Activated naive CD4-positive, alpha-beta T cell treated with anti-CD3 and anti-CD28 coated beads for 36 hours (primary cell): ENCODE results near the gene IL20RA. TPM values are rescaled to one million over a fixed set of nuclear protein-coding genes. Genes with fewer than 3 reads are reported as not detected.

Source experiments
- CTCF ChIA-PET: fragments of 350-600 bp; sonication (Branson Sonifier 250); formaldehyde crosslinking; loops from one replicate; lab custom pipeline; 2021; ENCODE audit warnings: antibody characterized with exemption; lab: Charles Lee
- DNase-seq: peaks from one replicate; pipeline ENCODE4 v3.0.0-alpha.2; 2020
- H3K27ac Mint-ChIP-seq: one replicate; pipeline ENCODE4 v1.8.0; 2021; ENCODE audit warnings: mild to moderate bottlenecking, mixed read lengths
- H3K27me3 Mint-ChIP-seq: one replicate; pipeline ENCODE4 v1.8.0; 2021; ENCODE audit warnings: low read depth, mixed read lengths
- H3K36me3 Mint-ChIP-seq: one replicate; pipeline ENCODE4 v1.8.0; 2021; ENCODE audit warnings: low read depth, mixed read lengths
- H3K4me1 Mint-ChIP-seq: one replicate; pipeline ENCODE4 v1.8.0; 2021; ENCODE audit warnings: low read depth, mixed read lengths
- H3K4me3 Mint-ChIP-seq: one replicate; pipeline ENCODE4 v1.8.0; 2021; ENCODE audit warnings: mild to moderate bottlenecking, moderate library complexity, mixed read lengths
- H3K9me3 Mint-ChIP-seq: one replicate; pipeline ENCODE4 v1.8.0; 2021; ENCODE audit warnings: mixed read lengths
- intact Hi-C: fragments of 100-400 bp; cut with micrococcal nuclease; formaldehyde crosslinking; loops from one replicate; pipeline ENCODE4 v1.15.1; 2023
- total RNA-seq, 2 experiments: library from RNA; stranded (reverse); gene quantifications; one replicate each; pipeline ENCODE4 v1.2.3, GENCODE V29; 2021

IL20RA gene
- total RNA-seq, result not detected

- Mint-ChIP-seq H3K9me3 (no peaks in the 10 kb centered on the region), H3K27me3 (peaks cover 59% of the 10 kb centered on the region), H3K27ac (no peak within 1 kb of the TSS), H3K4me3 (peak within 1 kb of the TSS; percentile 68), H3K4me1 (no peaks in the 10 kb centered on the region), H3K36me3 (no peaks in the 10 kb centered on the region)
- CTCF ChIA-PET, result interaction anchor here (0.6 to 0.7 kb wide), 4 partner anchors 76 to 582 kb away, joined by 3 to 9 read pairs (median 3); no protein-coding TSS in a partner anchor
- intact Hi-C loops, result no loop called here
- DNase-seq, result no peak
Observed at GRCh38 chr6:137044366-137045221, at the start of gene IL20RA. IL20RA (minus strand) TSS chr6:137044965; CDS start chr6:137044728, 237 bp downstream.

- H3K4me3 Mint-ChIP-seq, result no peak overlapping the region
- DNase-seq, result no peak
- H3K4me1 Mint-ChIP-seq, result peaks cover 13% of the 10 kb centered on the region
- peaks cover 3% of the 10 kb centered on the region for H3K27me3 Mint-ChIP-seq
- intact Hi-C loops, result loop anchor here (1.0 to 10.0 kb wide), 9 partner anchors 17 to 911 kb away; partner anchors contain the start of gene IFNGR1
- no peak overlapping the region for H3K27ac Mint-ChIP-seq
- no peaks in the 10 kb centered on the region for H3K36me3 Mint-ChIP-seq
- CTCF ChIA-PET, result interaction anchor here (0.6 to 1.5 kb wide), 27 partner anchors 8 to 884 kb away, joined by 3 to 18 read pairs (median 4); no protein-coding TSS in a partner anchor
- no peaks in the 10 kb centered on the region for H3K9me3 Mint-ChIP-seq
Observed at GRCh38 chr6:137093183-137094069, 48.7 kb upstream of the IL20RA start.

GRCh38 chr6:137092018-137092417, 47.3 kb upstream of the IL20RA start:
- intact Hi-C loops, result loop anchor here (10.0 kb wide), 1 partner anchor 913 kb away; no protein-coding TSS in a partner anchor
- Mint-ChIP-seq H3K4me1 (peaks cover 13% of the 10 kb centered on the region), H3K4me3 (no peak overlapping the region), H3K9me3 (no peaks in the 10 kb centered on the region), H3K27me3 (peaks cover 3% of the 10 kb centered on the region), H3K36me3 (no peaks in the 10 kb centered on the region), H3K27ac (no peak overlapping the region)
- no peak for DNase-seq
- CTCF ChIA-PET, result no interaction called here

- Mint-ChIP-seq H3K4me3 (no peak overlapping the region), H3K27ac (no peak overlapping the region), H3K36me3 (no peaks in the 10 kb centered on the region), H3K9me3 (no peaks in the 10 kb centered on the region), H3K4me1 (peaks cover 7% of the 10 kb centered on the region), H3K27me3 (no peaks in the 10 kb centered on the region)
- CTCF ChIA-PET, result interaction anchor here (0.7 kb wide), 1 partner anchor 386 kb away, joined by 3 read pairs; no protein-coding TSS in a partner anchor
- DNase-seq, result no peak
- intact Hi-C loops, result no loop called here
Observed at GRCh38 chr6:137089305-137089704, 44.5 kb upstream of the IL20RA start.

GRCh38 chr6:137087902-137088301, 43.1 kb upstream of the IL20RA start:
- H3K27me3 Mint-ChIP-seq, result no peaks in the 10 kb centered on the region
- intact Hi-C loops, result no loop called here
- no peak for DNase-seq
- no peaks in the 10 kb centered on the region for H3K36me3 Mint-ChIP-seq
- H3K4me3 Mint-ChIP-seq, result no peak overlapping the region
- H3K4me1 Mint-ChIP-seq, result peaks cover 5% of the 10 kb centered on the region
- no peak overlapping the region for H3K27ac Mint-ChIP-seq
- no peaks in the 10 kb centered on the region for H3K9me3 Mint-ChIP-seq
- CTCF ChIA-PET, result interaction anchor here (1.0 to 1.1 kb wide), 2 partner anchors 81 to 327 kb away, joined by 3 to 4 read pairs; no protein-coding TSS in a partner anchor

GRCh38 chr6:137086031-137086430, 41.3 kb upstream of the IL20RA start:
- no peak overlapping the region for H3K4me3 Mint-ChIP-seq
- intact Hi-C loops, result no loop called here
- no peak for DNase-seq
- H3K4me1 Mint-ChIP-seq, result peaks cover 5% of the 10 kb centered on the region
- no peaks in the 10 kb centered on the region for H3K27me3 Mint-ChIP-seq
- CTCF ChIA-PET, result interaction anchor here (2.2 kb wide), 1 partner anchor 8 kb away, joined by 8 read pairs; no protein-coding TSS in a partner anchor
- no peaks in the 10 kb centered on the region for H3K36me3 Mint-ChIP-seq
- no peak overlapping the region for H3K27ac Mint-ChIP-seq
- H3K9me3 Mint-ChIP-seq, result no peaks in the 10 kb centered on the region

- H3K9me3 Mint-ChIP-seq, result no peaks in the 10 kb centered on the region
- CTCF ChIA-PET, result interaction anchor here (1.2 to 2.2 kb wide), 2 partner anchors 9 to 228 kb away, joined by 4 to 8 read pairs; no protein-coding TSS in a partner anchor
- no peaks in the 10 kb centered on the region for H3K36me3 Mint-ChIP-seq
- no peak for DNase-seq
- no peaks in the 10 kb centered on the region for H3K27me3 Mint-ChIP-seq
- intact Hi-C loops, result no loop called here
- H3K4me1 Mint-ChIP-seq, result peaks cover 5% of the 10 kb centered on the region
- H3K27ac Mint-ChIP-seq, result no peak overlapping the region
- H3K4me3 Mint-ChIP-seq, result no peak overlapping the region
Observed at GRCh38 chr6:137084865-137085617, 40.3 kb upstream of the IL20RA start.

- no peak overlapping the region for H3K27ac Mint-ChIP-seq
- intact Hi-C loops, result no loop called here
- DNase-seq, result no peak
Observed at GRCh38 chr6:137084090-137084489, 39.3 kb upstream of the IL20RA start.

GRCh38 chr6:137081997-137082396, 37.2 kb upstream of the IL20RA start:
- no peaks in the 10 kb centered on the region for H3K36me3 Mint-ChIP-seq
- H3K4me3 Mint-ChIP-seq, result no peak overlapping the region
- no peak overlapping the region for H3K27ac Mint-ChIP-seq
- no peaks in the 10 kb centered on the region for H3K9me3 Mint-ChIP-seq
- peaks cover 5% of the 10 kb centered on the region for H3K4me1 Mint-ChIP-seq
- CTCF ChIA-PET, result no interaction called here
- peaks cover 5% of the 10 kb centered on the region for H3K27me3 Mint-ChIP-seq
- no peak for DNase-seq
- intact Hi-C loops, result no loop called here

More at GRCh38 chr6:137084090-137084489, 39.3 kb upstream of the IL20RA start:
- H3K27me3 Mint-ChIP-seq, result peaks cover 5% of the 10 kb centered on the region
- no peaks in the 10 kb centered on the region for H3K36me3 Mint-ChIP-seq
- no peak overlapping the region for H3K4me3 Mint-ChIP-seq
- CTCF ChIA-PET, result interaction anchor here (1.0 kb wide), 1 partner anchor 10 kb away, joined by 4 read pairs; no protein-coding TSS in a partner anchor
- H3K9me3 Mint-ChIP-seq, result no peaks in the 10 kb centered on the region
- H3K4me1 Mint-ChIP-seq, result peaks cover 5% of the 10 kb centered on the region

GRCh38 chr6:137080711-137081110, 35.9 kb upstream of the IL20RA start:
- Mint-ChIP-seq H3K27me3 (peaks cover 5% of the 10 kb centered on the region), H3K4me3 (no peak overlapping the region), H3K4me1 (peaks cover 5% of the 10 kb centered on the region), H3K27ac (no peak overlapping the region), H3K36me3 (no peaks in the 10 kb centered on the region), H3K9me3 (no peaks in the 10 kb centered on the region)
- DNase-seq, result no peak
- CTCF ChIA-PET, result no interaction called here
- intact Hi-C loops, result no loop called here

- no peak overlapping the region for H3K4me3 Mint-ChIP-seq
- no peaks in the 10 kb centered on the region for H3K36me3 Mint-ChIP-seq
- H3K27ac Mint-ChIP-seq, result no peak overlapping the region
- CTCF ChIA-PET, result interaction anchor here (0.6 to 2.2 kb wide), 13 partner anchors 9 to 513 kb away, joined by 3 to 14 read pairs (median 4); no protein-coding TSS in a partner anchor
- H3K9me3 Mint-ChIP-seq, result no peaks in the 10 kb centered on the region
- intact Hi-C loops, result loop anchor here (1.0 to 5.0 kb wide), 6 partner anchors 18 to 565 kb away; no protein-coding TSS in a partner anchor
- peaks cover 20% of the 10 kb centered on the region for H3K27me3 Mint-ChIP-seq
- DNase-seq, result peak; percentile 79
- H3K4me1 Mint-ChIP-seq, result no peaks in the 10 kb centered on the region
Observed at GRCh38 chr6:137076277-137077068, 31.7 kb upstream of the IL20RA start.
